Duodenal mucosa (tissue), 2 donors: ENCODE results near the gene SMIM36.
"Not testable (repeated sequence)": the region's sequence is repeated elsewhere in the genome, so short reads cannot be mapped to it uniquely, and the experiment has no call there.

Experiments
- H3K27ac ChIP-seq: one replicate; pipeline ENCODE4 v1.7.0; 2013; ENCODE audit warnings: low read depth, low read length
- H3K27me3 ChIP-seq, 2 donors: one replicate each; pipeline ENCODE4 v1.7.0; 2013; ENCODE audit warnings: low read length in 2 of 2, control low read depth in 1 of 2; ENCODE audit not compliant: insufficient read depth in 2 of 2, control insufficient read depth in 1 of 2
- H3K36me3 ChIP-seq, 2 donors: one replicate each; pipeline ENCODE4 v1.7.0; 2013; ENCODE audit warnings: low read length in 2 of 2, control low read depth in 1 of 2; ENCODE audit not compliant: insufficient read depth in 2 of 2, control insufficient read depth in 1 of 2
- H3K4me1 ChIP-seq, 2 donors: one replicate each; pipeline ENCODE4 v1.7.0; 2013; ENCODE audit warnings: low read length in 2 of 2, control low read depth in 1 of 2; ENCODE audit not compliant: insufficient read depth in 2 of 2, control insufficient read depth in 1 of 2
- H3K4me3 ChIP-seq, 2 donors: one replicate each; pipeline ENCODE4 v1.7.0; 2013; ENCODE audit warnings: low read length in 2 of 2, low read depth in 1 of 2
- H3K9ac ChIP-seq, 2 donors: one replicate each; pipeline ENCODE4 v1.7.0; 2013; ENCODE audit warnings: low read length in 2 of 2, low read depth in 1 of 2
- H3K9me3 ChIP-seq, 2 donors: one replicate each; pipeline ENCODE4 v1.7.0; 2013; ENCODE audit warnings: low read length in 2 of 2, control low read depth in 1 of 2; ENCODE audit not compliant: control insufficient read depth in 1 of 2

SMIM36 gene

DNA sequence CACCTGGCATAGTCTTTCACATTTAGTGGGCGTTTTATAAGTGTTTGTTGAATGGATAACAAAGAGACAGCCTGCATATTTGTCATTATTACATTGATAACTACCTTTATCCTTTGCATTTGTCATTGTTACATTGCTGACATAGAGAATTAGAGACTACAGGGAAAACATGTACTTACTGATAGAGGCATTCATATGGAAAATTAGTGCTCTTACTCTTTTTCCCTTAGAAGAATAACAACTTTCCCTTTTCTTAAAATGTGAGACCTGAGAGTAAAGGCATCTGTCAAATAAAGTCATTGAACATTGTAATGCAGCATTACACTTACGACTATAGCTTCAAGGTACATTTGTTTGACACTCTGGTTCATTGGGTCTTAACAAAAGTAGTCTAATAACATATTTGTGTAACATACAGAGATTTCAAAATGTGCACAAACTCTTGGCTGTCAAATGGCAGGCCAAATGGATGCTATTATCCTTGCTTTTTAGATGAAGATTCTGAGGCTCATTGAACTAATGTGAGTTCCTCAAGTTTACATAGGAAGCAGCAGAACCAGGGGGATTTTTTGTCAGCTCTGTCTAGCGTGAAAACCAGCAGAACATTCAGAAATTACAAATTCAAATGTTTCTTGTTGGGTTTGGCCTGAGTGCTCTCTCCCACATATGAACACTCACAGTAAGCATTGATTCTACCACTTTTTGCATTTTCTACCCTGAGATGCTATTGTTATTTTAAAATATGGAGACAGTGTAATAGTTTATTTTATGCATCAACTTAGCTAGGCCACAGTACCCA is 28.5 kb downstream of the SMIM36 start:
- Histone ChIP-seq H3K9me3 (no peaks in the 10 kb centered on the region), H3K4me1 (no peaks in the 10 kb centered on the region), H3K9ac (no peak overlapping the region), H3K27me3 (no peaks in the 10 kb centered on the region), H3K27ac (no peak overlapping the region), H3K36me3 (no peaks in the 10 kb centered on the region), H3K4me3 (no peak overlapping the region)

DNA sequence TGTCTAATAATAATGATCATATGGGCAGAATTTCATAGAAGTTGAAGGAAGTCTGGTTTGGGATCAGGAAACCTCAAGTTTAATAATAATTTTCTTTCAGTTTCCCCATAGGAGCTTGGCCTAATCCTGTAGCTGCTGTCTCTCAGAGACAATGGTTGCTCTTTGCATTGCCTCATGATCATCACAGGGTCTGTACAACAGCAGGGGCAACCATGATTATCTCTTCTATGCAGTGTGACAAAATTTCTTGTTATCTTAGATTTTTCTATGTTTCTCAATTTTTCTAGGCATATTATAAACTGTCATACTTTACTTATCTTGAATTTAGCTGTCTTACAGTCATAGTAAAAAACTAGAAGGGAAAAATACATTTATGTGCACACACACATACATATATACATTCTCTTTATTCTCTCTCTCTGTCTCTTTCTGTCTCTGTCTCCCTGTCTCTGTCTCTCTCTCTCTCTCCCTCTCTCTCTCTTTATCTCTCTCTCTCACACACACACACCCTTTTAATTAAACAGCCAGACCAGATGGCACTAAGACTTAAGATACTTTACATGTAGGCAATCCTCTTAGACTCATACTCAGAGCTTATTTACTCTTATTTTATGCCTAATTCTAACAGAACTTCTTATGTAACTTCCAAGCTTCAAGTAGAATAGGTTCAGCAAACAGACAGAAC is 30.5 kb downstream of the SMIM36 start:
- H3K4me1 ChIP-seq = no peaks in the 10 kb centered on the region
- H3K27me3 ChIP-seq = no peaks in the 10 kb centered on the region
- no peaks in the 10 kb centered on the region for H3K9me3 ChIP-seq
- no peaks in the 10 kb centered on the region for H3K36me3 ChIP-seq
- H3K27ac ChIP-seq = no peak overlapping the region
- H3K9ac ChIP-seq = no peak overlapping the region
- H3K4me3 ChIP-seq = no peak overlapping the region

DNA sequence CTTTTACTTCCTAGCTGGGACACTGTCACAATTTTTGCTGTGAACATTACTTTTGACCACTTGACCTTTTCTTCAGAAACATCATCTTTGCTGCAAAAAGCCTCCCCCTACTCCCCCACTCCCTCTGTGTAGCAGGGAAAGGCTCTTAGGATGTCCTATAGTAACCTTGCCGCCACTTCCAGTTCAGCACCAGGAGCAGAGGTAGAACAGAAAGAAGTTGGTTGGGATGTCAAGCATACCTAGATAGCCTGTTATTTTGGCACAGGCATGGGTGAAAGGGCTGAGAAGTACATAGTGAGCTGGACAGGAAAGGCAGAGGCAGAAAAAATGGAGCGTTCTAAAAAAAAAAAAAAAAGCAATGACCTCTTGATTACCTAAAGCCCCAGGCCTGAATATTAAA is 31.3 kb downstream of the SMIM36 start:
- Histone ChIP-seq H3K27ac (no peak overlapping the region), H3K4me1 (no peaks in the 10 kb centered on the region), H3K9me3 (no peaks in the 10 kb centered on the region), H3K36me3 (no peaks in the 10 kb centered on the region), H3K9ac (no peak overlapping the region), H3K27me3 (no peaks in the 10 kb centered on the region), H3K4me3 (no peak overlapping the region)

DNA sequence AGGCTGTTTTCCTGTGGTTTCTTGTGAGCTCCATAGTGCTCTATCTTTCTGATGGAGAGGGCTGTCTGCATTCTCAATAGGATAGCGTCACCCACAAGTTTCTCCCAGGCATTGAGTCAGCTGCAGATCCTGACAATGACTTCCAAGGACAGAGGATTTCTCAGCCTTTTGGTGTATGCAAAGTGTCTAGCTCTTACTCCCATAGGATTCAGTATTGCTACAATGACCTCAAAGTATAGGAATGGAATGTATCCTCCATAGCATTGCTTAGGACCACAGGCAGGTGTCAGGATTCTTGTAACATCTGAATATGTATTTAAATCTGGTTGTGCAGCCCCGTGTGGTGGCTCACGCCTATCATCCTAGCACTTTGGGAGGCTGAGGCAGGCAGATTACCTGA is 32.3 kb downstream of the SMIM36 start:
- no peaks in the 10 kb centered on the region for H3K27me3 ChIP-seq
- H3K4me3 ChIP-seq = no peak overlapping the region
- no peaks in the 10 kb centered on the region for H3K9me3 ChIP-seq
- H3K27ac ChIP-seq = no peak overlapping the region
- H3K36me3 ChIP-seq = no peaks in the 10 kb centered on the region
- H3K9ac ChIP-seq = no peak overlapping the region
- no peaks in the 10 kb centered on the region for H3K4me1 ChIP-seq

GRCh38 chr17:55466671-55467070 is 44.6 kb downstream of the SMIM36 start:
- H3K9me3 ChIP-seq = no peaks in the 10 kb centered on the region
- H3K27ac ChIP-seq = no peak overlapping the region
- peaks cover 10 to 18% of the 10 kb centered on the region in 2 donors for H3K4me1 ChIP-seq
- H3K27me3 ChIP-seq = no peaks in the 10 kb centered on the region
- H3K9ac ChIP-seq = no peak overlapping the region
- no peaks in the 10 kb centered on the region for H3K36me3 ChIP-seq
- peak overlapping the region in 1 of 2 donors; percentile 32 for H3K4me3 ChIP-seq

DNA sequence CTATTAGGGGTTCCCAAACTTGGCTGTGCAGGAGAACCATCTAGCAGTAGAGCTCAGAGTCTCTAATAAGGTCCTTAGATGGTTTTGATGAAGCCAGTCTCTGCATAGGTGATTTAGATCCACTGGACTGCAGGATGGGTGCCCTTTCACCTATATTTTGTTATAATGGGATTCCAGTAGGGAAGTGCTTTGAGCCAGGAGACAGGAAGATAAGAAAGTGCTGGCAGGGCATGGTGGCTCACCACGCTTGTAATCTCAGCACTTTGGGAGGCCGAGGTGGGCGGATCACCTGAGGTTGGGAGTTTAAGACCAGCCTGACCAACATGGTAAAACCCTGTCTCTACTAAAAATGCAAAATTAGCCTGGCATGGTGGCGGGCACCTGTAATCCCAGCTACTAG is 45.5 kb downstream of the SMIM36 start:
- H3K27me3 ChIP-seq, H3K27ac ChIP-seq: not testable (repeated sequence)

GRCh38 chr17:55463600-55463999 is 47.7 kb downstream of the SMIM36 start:
- Histone ChIP-seq H3K9ac (no peak overlapping the region), H3K9me3 (no peaks in the 10 kb centered on the region), H3K4me1 (peaks cover 10 to 18% of the 10 kb centered on the region in 2 donors), H3K4me3 (no peak overlapping the region), H3K36me3 (no peaks in the 10 kb centered on the region), H3K27me3 (no peaks in the 10 kb centered on the region), H3K27ac (no peak overlapping the region)

More for the DNA sequence above, 45.5 kb downstream of the SMIM36 start:
- H3K9ac ChIP-seq, H3K36me3 ChIP-seq, H3K9me3 ChIP-seq, H3K4me3 ChIP-seq: not testable (repeated sequence)
- H3K4me1 ChIP-seq = peaks cover 10 to 18% of the 10 kb centered on the region in 2 donors

DNA sequence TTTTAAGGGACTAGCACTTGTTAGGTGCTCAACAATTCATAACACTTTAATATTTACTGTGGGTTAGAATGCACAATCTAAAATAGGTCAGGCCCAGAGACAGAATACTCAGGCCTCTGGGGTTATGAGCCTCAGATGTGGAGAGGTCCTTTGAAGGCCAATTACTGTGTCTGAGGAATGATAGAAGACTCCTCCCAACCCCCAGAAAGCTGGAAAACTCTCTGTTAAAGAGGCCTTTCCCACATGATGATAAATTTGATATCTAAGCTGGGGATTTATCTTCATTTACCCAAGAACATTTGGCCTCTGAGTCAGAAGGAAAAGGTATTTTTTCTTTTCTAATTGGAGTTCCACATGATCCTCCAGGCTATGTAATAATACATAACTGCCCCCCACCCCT is 48.5 kb downstream of the SMIM36 start:
- H3K27me3 ChIP-seq = no peaks in the 10 kb centered on the region
- no peaks in the 10 kb centered on the region for H3K36me3 ChIP-seq
- peaks cover 10 to 18% of the 10 kb centered on the region in 2 donors for H3K4me1 ChIP-seq
- no peaks in the 10 kb centered on the region for H3K9me3 ChIP-seq
- H3K9ac ChIP-seq = no peak overlapping the region
- H3K4me3 ChIP-seq = no peak overlapping the region
- no peak overlapping the region for H3K27ac ChIP-seq

DNA sequence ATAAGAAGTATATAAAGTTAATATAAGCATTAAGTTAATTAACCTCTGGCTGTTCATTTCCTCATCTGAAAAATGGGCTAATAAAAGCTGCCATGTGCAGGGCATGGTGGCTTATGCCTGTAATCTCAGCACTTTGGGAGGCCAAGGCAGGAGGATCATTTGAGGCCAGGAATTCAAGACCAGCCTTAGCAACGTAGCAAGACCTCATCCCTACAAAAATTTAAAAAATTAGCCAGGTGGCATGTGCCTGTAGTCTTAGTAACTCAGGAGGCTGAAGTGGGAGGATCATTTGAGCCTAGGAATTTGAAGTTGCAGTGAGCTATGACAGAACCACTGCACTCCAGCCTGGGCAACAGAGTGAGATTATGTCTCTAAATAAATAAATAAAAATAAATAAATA is 49.0 kb downstream of the SMIM36 start:
- no peaks in the 10 kb centered on the region for H3K36me3 ChIP-seq
- H3K9me3 ChIP-seq = no peaks in the 10 kb centered on the region
- peaks cover 10 to 14% of the 10 kb centered on the region in 2 donors for H3K4me1 ChIP-seq
- H3K9ac ChIP-seq = no peak overlapping the region
- H3K27me3 ChIP-seq = no peaks in the 10 kb centered on the region
- H3K4me3 ChIP-seq = no peak overlapping the region
- no peak overlapping the region for H3K27ac ChIP-seq

DNA sequence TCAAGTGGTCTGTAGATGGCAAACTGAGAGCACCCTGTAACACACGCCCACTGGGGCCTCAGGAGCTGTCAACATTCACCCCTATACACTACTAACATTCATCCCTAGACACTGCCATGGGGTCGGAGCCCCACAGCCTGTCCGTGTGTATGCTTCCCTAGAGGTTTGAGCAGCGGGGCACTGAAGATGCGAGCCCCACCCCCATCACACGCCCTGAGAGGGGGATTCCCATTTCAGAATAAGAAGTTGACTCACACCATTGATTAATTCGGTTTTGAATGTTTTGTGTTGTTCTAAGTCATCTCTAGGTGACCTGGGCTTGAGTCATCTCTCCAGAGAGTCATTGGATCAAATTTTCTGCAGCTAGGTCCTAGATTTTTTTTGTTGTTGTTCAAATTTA is 52.3 kb downstream of the SMIM36 start:
- no peaks in the 10 kb centered on the region for H3K36me3 ChIP-seq
- no peak overlapping the region for H3K4me3 ChIP-seq
- no peak overlapping the region for H3K9ac ChIP-seq
- no peak overlapping the region for H3K27ac ChIP-seq
- no peaks in the 10 kb centered on the region for H3K27me3 ChIP-seq
- peaks cover 0 to 7% of the 10 kb centered on the region in 2 donors for H3K4me1 ChIP-seq
- no peaks in the 10 kb centered on the region for H3K9me3 ChIP-seq
